Stomach (tissue), 4 donors: ENCODE data around the gene PMVK.

Experiments used
- EP300 ChIP-seq: sonication (generic); formaldehyde crosslinking; IDR thresholded peaks from one replicate; pipeline ENCODE4 v1.6.1; 2017; ENCODE audit warnings: antibody characterized with exemption
- POLR2A ChIP-seq, 4 donors: fragments of 450-650 bp; IDR thresholded peaks; one replicate each; pipeline ENCODE4 v1.6.1; 2016; ENCODE audit warnings: antibody characterized with exemption in 4 of 4, control low read depth in 2 of 4, mild to moderate bottlenecking in 1 of 4, moderate library complexity in 1 of 4
- POLR2AphosphoS5 ChIP-seq, 3 donors: sonication (generic); formaldehyde crosslinking; IDR thresholded peaks; one replicate each; pipeline ENCODE4 v1.6.1; 2016; ENCODE audit warnings: antibody characterized with exemption in 3 of 3
- TF ChIP-seq, protein P1 (sequence below), 7 experiments: fragments of 450-650 bp in 4 of 7; fragments of 200-600 bp in 3 of 7; sonication (generic) in 3 of 7; IDR thresholded peaks; one replicate each; pipeline ENCODE4 v1.5.1; 2016 to 2019; ENCODE audit warnings: antibody characterized with exemption in 7 of 7, control low read depth in 2 of 7, mild to moderate bottlenecking in 1 of 7

DNA sequence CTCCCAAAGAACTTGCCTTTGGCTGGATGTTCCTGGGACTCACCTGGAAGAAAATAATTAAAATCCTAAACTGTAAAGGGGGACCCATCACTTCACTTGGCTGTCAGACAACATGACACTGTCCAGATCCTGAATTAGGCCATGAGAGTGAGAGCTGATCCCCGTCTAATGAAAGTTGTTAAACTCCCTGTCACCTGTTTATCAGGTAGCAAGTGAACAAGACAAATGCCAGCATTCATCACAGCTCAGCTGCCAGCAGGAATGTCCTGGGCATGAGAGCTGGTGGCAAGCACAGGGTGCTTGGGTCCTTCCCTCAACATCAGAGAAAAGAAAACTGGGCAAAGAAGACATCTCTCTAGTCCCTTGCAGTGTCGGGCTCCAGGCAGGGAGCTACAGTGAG lies 23.8 kb downstream of the PMVK start:
- TF ChIP-seq, protein P1, sequence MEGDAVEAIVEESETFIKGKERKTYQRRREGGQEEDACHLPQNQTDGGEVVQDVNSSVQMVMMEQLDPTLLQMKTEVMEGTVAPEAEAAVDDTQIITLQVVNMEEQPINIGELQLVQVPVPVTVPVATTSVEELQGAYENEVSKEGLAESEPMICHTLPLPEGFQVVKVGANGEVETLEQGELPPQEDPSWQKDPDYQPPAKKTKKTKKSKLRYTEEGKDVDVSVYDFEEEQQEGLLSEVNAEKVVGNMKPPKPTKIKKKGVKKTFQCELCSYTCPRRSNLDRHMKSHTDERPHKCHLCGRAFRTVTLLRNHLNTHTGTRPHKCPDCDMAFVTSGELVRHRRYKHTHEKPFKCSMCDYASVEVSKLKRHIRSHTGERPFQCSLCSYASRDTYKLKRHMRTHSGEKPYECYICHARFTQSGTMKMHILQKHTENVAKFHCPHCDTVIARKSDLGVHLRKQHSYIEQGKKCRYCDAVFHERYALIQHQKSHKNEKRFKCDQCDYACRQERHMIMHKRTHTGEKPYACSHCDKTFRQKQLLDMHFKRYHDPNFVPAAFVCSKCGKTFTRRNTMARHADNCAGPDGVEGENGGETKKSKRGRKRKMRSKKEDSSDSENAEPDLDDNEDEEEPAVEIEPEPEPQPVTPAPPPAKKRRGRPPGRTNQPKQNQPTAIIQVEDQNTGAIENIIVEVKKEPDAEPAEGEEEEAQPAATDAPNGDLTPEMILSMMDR (IDR thresholded peaks at IDR 0.05) = no peak
- no peak for TF ChIP-seq EP300
- TF ChIP-seq POLR2AphosphoS5 (IDR thresholded peaks at IDR 0.05) = no peak
- no peak for TF ChIP-seq POLR2A (IDR thresholded peaks at IDR 0.05)
